HK-2 (cell line): ENCODE data around the gene CNNM3.

Experiments used
- DNase-seq: peaks from one replicate; pipeline ENCODE4 v3.0.0-alpha.2; 2018; ENCODE audit not compliant: unreplicated experiment

Gene CNNM3

DNA sequence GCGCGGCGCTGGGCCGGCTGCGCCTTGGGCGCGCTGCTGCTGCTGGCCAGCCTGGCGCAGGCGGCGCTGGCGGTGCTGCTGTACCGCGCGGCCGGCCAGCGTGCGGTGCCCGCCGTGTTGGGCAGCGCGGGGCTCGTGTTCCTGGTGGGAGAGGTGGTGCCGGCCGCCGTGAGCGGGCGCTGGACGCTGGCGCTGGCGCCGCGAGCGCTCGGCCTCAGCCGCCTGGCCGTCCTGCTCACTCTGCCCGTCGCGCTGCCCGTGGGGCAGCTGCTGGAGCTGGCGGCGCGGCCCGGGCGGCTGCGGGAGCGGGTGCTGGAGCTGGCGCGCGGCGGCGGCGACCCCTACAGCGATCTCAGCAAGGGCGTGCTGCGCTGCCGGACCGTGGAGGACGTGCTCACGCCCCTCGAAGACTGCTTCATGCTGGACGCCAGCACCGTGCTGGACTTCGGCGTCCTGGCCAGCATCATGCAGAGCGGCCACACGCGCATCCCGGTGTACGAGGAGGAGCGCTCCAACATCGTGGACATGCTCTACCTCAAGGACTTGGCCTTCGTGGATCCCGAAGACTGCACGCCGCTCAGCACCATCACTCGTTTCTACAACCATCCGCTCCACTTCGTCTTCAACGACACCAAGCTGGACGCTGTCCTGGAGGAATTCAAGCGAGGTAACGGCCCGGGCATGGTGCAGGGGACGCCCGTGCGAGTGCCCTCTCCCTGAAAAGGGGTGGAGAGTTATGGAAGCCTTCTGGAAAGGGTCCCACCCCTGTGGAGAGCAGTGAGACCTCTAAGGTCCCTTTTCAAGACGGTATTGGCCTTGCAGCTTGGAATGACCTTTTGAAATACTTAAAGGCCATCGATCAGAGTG lies 1.0 kb downstream of the CNNM3 start:
- no peak for DNase-seq

DNA sequence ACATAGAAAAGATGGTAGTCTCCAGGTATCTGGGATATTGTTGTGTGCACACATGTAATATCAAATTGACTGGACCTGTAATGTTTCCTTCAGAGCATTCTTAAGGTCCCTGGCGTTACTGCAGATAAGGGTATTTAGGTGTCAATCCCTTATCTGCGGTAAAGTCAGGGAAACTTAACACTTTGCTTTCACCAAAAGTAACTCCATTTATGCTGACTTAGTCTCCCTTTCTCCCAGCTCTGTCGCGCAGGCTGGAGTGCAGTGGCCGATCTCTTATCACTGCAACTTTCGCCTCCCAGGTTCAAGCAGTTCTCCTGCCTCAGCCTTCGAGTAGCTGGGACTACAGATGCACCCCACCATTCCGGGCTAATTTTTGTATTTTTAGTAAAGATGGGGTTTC lies 1.8 kb downstream of the CNNM3 start:
- no peak for DNase-seq

DNA sequence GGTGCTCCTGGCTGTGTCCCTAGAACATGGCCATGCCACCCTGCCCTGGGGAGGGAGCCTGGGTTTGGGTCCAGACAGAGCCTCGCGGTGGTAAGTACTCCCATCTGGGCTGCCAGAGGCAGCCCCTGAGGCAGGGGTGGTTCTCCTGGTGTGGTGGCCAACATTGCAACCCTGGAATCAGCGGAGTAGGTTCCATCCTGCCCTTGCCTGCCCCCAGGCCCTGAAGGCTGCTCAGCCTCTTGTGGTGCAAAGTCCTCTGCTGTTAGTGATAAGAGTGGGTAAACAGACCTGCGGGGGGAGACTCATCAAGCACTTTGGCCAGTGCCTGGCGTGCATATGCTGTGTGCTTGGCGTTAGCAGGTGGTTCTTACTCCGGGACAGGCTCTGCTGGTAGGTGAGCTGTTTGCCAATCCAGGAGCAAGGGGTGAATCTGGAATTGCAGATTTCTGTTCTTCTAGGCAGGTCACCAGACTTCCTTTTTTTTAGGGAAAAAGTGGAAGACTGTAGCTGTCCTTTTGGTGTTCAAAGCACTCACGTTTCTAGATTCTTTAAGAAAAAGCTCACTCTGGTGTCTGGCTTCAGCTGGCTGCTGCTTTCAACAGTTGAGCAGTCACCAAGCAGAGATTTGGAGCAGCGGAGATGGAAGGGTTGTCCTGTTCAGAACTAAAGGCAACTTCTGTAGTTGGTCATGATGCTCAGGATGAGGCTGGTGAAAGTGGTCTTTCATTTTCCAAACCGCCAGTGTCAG lies 3.2 kb downstream of the CNNM3 start:
- no peak for DNase-seq

DNA sequence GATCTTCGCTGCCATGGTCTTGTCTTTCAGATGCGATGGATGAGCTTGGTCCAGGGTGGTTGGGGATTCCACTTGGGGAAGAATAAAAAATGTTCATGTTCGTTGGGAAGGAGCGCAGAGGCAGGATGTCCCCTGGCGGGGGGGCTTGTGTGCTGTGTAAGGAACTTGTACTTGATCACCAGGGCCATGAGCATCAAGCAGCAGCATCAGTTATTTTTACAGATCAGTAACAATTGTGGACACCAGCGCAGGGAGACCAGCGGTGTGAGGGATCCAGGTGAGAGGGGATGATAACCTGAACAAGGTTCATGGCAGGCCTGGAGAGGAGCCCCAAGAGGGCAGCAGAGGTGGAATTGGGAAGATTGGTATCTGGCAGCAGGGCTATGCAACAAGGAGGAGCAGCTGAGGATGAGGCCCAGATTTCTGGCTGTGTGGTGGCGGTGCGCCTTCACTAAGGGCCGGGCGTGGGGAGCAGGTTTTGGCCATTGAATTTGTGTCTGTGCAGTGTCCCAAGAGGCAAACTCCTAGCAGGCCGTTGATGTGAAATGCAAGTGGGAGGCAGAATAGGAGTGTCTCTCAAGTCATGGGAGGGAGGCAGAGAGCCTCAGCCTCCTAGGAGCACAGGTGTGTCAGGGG lies 3.9 kb downstream of the CNNM3 start:
- no peak for DNase-seq

GRCh38 chr2:96821113-96821675 lies 5.1 kb downstream of the CNNM3 start:
- no peak for DNase-seq

- no peak for DNase-seq
These were observed 6.7 kb downstream of the CNNM3 start for GRCh38 chr2:96822786-96823185.

DNA sequence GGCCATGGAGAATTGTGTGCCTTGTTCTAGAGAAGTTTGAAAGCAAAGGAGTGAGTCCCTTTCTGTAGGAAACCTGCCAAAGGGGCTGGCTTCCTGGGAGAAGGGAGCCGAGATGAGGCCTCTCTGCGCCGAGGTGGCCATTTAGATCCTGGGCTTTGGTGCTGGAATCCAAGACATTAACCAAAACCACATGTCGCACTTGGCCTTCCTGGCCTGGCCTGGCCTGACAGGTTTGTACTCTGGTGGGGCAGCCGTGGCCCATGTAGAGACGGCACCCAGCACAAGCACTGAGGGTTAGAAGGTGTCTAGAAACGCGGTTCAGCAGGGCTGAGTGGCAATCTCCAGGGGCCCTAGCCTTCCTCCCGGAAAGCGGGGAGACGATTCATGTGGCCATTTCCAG lies 7.1 kb downstream of the CNNM3 start:
- no peak for DNase-seq

- no peak for DNase-seq
These were observed 8.2 kb downstream of the CNNM3 start for GRCh38 chr2:96824079-96824870.

- no peak for DNase-seq
These were observed 9.0 kb downstream of the CNNM3 start for GRCh38 chr2:96825057-96825456.

DNA sequence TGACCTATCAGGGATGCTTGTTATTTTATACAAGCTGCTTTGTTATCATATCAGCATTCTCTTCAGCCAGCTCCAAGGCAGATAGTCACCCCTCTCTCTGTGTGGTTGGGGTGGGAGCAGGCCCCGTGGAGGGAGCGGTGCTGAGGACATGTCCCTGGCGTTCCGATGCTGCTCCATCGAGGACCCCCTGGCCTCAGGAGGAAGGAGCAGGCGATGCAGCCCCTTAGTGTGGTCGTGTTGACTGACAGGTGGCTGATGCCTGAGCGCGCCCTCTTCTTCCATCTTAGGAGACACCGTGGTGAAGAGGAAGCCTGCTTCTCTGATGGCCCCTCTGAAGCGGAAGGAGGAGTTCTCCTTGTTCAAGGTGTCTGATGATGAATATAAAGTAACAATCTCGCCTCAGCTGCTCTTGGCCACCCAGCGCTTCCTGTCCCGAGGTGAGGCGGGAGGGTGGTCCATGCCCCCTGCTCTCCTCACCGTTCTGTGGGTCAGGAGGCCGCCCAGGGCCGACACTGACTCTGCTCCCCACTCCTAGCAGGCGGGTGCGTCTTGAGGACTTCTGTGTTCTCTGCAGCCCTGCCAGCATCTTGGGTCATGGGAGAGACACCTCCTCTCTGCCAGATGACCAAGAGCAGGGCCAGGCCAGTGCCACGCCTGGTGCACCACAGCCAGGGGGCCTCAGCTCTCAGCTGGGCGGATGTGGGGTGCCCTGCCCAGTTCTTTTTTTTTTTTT lies 10.6 kb downstream of the CNNM3 start:
- DNase-seq = no peak

DNA sequence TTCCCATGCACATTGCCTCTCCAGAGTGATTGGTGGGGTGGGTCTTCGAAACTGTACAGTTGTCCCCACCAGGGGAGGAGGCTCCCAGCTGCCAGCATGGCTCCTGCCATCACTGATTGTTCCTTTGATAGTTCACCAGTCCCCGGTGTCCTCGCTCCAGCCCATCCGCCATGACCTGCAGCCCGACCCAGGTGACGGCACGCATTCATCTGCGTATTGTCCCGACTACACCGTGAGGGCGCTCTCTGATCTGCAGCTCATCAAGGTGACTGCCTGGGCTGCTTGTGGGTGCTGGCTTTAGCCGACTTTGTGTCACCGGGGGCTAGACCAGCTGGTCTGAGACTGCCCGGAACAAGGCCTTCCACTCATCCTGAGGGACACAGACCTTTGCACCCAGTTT lies 12.4 kb downstream of the CNNM3 start:
- no peak for DNase-seq

- DNase-seq = no peak
These were observed 12.8 kb downstream of the CNNM3 start for GRCh38 chr2:96828874-96829273.

- DNase-seq = no peak
These were observed 14.0 kb downstream of the CNNM3 start for GRCh38 chr2:96830044-96830562.

DNA sequence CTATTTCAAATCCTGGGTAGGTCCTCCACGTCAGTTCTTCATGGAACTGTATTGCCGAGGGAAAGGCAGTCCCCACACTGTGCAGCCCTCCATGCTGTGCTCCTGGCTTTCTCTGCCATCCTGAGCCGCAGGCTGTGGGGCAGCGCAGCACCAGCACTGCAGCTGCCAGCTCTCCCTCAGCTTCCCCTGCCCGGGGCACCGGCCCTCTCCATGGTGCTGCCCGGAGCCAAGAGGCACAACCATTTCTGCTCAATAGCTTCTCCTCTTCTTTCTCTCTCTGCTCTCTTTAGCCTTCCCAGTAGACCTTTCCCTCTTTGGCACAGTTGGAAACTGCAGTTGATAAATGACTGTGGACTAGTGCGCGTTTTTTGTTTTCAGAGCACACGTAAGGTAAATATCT lies 15.6 kb downstream of the CNNM3 start:
- DNase-seq = no peak

DNA sequence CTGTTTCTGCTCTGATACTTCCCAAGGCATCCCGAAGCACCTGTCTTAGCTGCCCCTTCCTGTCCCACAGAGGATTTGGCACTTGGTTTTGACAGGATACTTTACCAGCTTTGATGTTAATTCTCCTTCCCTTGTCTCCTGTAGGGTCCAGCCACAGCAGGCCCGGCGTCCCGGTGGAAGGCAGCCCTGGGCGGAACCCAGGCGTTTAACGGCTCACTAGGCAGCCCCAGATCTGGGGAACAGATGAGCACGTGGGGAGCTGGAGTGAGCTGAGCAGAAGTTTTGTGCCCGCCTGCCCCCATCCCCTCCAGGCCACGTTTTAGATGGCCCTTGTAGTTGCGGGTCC lies 16.3 kb downstream of the CNNM3 start:
- no peak for DNase-seq

DNA sequence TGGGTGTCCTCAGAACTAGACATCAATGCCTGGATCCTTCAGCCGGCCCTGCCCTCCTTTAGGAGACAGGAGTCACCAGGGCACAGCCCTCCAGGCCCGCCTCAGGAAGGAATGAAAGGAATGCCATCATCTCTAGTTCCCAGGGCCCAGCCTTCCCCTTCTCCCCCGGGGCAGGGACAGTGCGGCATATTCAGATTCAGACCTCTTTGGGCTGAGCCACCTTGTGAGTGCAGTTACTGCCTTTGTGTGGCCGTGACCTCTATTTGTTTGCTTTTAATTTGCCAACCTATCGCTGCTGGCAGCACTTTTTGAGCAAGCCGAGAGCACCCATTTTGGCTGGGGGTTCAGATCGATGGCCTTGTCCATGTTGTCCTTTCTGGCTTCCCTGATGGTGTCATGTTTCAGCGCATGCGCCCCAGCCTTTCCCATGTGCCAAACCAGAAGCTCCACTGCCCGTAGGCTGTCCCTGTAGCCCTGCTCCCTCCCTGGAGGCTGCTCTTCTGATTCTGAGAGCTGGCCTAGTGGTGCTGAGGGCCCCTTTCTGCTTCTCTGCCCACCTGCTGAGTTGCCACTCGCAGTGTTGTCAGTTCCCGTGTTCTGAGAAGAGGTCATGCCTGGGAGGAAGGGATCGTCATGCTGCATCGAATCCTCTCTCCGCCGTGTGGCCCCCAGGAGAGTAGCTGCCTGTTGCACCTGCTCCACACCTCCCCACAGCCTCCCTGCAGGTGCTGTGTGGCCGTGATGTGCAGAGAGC lies 16.9 kb downstream of the CNNM3 start:
- DNase-seq = no peak

DNA sequence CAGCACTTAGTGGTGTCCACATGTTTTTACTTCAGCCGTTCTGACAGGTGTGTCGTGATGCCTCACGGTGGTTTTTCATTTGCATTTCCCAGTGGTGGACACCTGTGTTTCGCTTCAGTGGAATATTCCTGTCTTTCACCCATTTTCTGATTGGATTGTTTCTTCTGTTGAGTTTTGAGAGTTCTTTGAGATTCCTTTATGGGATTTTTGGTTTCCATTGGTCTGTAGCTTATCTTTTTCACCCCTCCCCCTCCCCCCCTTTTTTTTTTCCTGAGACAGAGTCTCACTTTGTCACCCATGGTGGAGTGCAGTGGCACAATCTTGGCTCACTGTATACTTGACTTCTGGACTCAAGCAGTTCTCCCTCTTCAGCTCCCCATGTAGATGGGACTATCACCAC lies 19.8 kb downstream of the CNNM3 start:
- DNase-seq = no peak

DNA sequence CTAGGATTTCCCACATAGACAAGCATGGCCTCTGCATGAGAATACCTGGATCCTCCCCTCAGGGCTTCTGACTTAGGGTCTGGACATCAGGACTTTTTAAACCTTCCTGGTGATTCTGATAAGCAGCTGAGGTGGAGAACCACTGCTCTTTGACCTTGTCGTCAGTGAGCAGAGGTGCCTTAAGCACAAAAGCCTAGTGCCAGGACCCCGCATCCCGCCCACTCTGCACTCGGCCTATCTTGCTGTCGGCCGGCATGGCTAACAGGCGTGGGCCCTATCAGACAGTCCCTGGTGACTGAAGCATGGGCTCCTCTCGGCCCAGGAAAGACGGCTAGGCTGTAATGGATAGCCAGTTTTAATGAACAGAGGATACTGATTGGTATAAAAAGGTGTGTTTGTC lies 21.5 kb downstream of the CNNM3 start:
- DNase-seq = no peak

DNA sequence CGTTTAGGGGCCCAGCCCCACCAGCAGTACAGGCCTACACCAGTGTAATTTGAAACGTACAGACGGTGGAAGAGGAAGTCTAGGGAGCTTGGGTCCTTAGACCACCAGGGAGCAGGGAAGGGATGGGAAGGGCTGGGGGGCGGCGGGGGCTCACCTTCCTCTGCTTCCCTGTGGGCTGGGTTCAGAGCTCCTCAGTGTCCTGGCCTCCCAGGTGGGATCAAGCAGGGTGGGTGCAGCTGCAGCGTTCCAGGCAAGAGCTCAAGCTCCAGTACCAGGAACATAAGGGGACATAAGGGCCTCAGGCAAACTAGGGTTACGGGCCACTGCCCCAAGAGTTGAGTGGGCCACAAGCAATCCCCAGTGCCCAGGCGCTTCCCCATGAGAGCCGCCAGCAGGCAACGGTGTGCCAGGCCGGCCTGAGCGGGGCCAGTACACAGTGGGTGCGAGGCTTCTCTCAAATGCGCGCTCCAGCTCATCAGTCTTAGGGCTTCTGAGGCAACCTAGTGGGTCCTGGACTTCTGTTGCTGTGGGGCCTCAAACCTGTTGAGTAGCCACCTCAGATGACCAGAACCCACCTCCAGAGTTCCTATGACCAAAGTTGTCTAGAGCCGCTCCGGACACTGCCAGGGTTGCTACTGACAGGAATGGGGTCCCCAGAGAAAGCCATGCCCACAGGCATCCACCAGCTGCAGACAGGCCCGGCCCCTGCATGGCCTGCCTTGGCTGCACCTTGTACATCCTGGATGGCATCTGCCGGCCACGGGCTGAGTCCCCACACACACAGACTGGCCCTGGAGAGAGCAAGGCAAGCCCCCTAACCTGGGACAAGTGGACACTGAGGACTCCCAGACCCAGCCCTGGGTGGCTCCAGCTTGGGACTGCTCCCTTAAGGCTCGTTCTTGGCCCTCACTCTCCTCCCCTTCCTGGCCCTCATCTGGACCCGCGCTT lies 22.6 kb downstream of the CNNM3 start:
- no peak for DNase-seq
